H9 (cell line): ENCODE data around the gene PSMB5. TPM values are rescaled to one million over a fixed set of nuclear protein-coding genes. Genes with fewer than 3 reads are reported as not detected.
A peak's percentile ranks its signal among the peaks of the same experiment; 100 is the strongest.

Source experiments
- DNase-seq: peaks from one replicate; pipeline ENCODE4 v3.0.0-alpha.2; 2017
- H2AFZ ChIP-seq: one replicate; pipeline ENCODE4 v1.6.1; 2013; ENCODE audit warnings: mild to moderate bottlenecking, low read length, control low read depth, moderate library complexity
- H2AK5ac ChIP-seq: 2 replicates; pipeline ENCODE4 v1.6.1; 2013; ENCODE audit warnings: low read length, control low read depth, mixed read lengths; ENCODE audit not compliant: insufficient read length
- H2BK120ac ChIP-seq: one replicate; pipeline ENCODE4 v1.6.1; 2013; ENCODE audit warnings: low read depth, mild to moderate bottlenecking, low read length, control low read depth, inconsistent platforms; ENCODE audit not compliant: poor library complexity, severe bottlenecking
- H2BK12ac ChIP-seq: 2 replicates; pipeline ENCODE4 v1.6.1; 2013; ENCODE audit warnings: low read length, control low read depth, mixed read lengths, low read depth; ENCODE audit not compliant: insufficient read length
- H2BK15ac ChIP-seq: 2 replicates; pipeline ENCODE4 v1.6.1; 2013; ENCODE audit warnings: low read depth, low read length, control low read depth
- H2BK20ac ChIP-seq: one replicate; pipeline ENCODE4 v1.6.1; 2013; ENCODE audit warnings: low read depth, mild to moderate bottlenecking, low read length, control low read depth, inconsistent platforms; ENCODE audit not compliant: poor library complexity, severe bottlenecking
- H2BK5ac ChIP-seq: 2 replicates; pipeline ENCODE4 v1.6.1; 2013; ENCODE audit warnings: low read length, control low read depth, mixed read lengths; ENCODE audit not compliant: insufficient read length
- H3K14ac ChIP-seq: 2 replicates; pipeline ENCODE4 v1.6.1; 2013; ENCODE audit warnings: low read length, control low read depth; ENCODE audit not compliant: insufficient read depth
- H3K18ac ChIP-seq: 2 replicates; pipeline ENCODE4 v1.6.1; 2013; ENCODE audit warnings: low read depth, mild to moderate bottlenecking, mixed read lengths, low read length, control low read depth; ENCODE audit not compliant: insufficient read length
- H3K23ac ChIP-seq: 2 replicates; pipeline ENCODE4 v1.6.1; 2013; ENCODE audit warnings: low read length, control low read depth, mixed read lengths, low read depth; ENCODE audit not compliant: insufficient read length
- H3K23me2 ChIP-seq: 2 replicates; pipeline ENCODE4 v1.6.1; 2013; ENCODE audit warnings: low read depth, mild to moderate bottlenecking, mixed read lengths, low read length, control low read depth; ENCODE audit not compliant: insufficient read length, poor library complexity, severe bottlenecking
- H3K27ac ChIP-seq: 2 replicates; pipeline ENCODE4 v1.5.1; 2013; ENCODE audit warnings: low read length, control low read depth, mixed read lengths, low read depth; ENCODE audit not compliant: insufficient read length
- H3K27me3 ChIP-seq: 2 replicates; pipeline ENCODE4 v1.6.1; 2013; ENCODE audit warnings: low read length, control low read depth, inconsistent platforms; ENCODE audit not compliant: insufficient read depth
- H3K4ac ChIP-seq: 2 replicates; pipeline ENCODE4 v1.6.1; 2013; ENCODE audit warnings: low read depth, mild to moderate bottlenecking, control low read depth, inconsistent platforms, low read length, moderate library complexity
- H3K4me1 ChIP-seq: 2 replicates; pipeline ENCODE4 v1.6.1; 2013; ENCODE audit warnings: low read length, control low read depth, inconsistent platforms; ENCODE audit not compliant: insufficient read depth
- H3K4me2 ChIP-seq: 2 replicates; pipeline ENCODE4 v1.6.1; 2013; ENCODE audit warnings: low read length, control low read depth, mixed read lengths; ENCODE audit not compliant: insufficient read length, insufficient read depth
- H3K56ac ChIP-seq: 2 replicates; pipeline ENCODE4 v1.6.1; 2013; ENCODE audit warnings: low read depth, mild to moderate bottlenecking, mixed read lengths, low read length, control low read depth; ENCODE audit not compliant: insufficient read length
- H3K79me1 ChIP-seq: 2 replicates; pipeline ENCODE4 v1.6.1; 2013; ENCODE audit warnings: low read depth, mild to moderate bottlenecking, moderate library complexity, low read length, control low read depth, inconsistent platforms; ENCODE audit not compliant: insufficient read depth, poor library complexity, severe bottlenecking
- H3K79me2 ChIP-seq: 2 replicates; pipeline ENCODE4 v1.6.1; 2013; ENCODE audit warnings: low read length, control low read depth, inconsistent platforms; ENCODE audit not compliant: insufficient read depth
- H3K9ac ChIP-seq: 2 replicates; pipeline ENCODE4 v1.6.1; 2013; ENCODE audit warnings: low read length, control low read depth, mixed read lengths; ENCODE audit not compliant: insufficient read length; ENCODE audit errors: extremely low read depth
- H3K9me3 ChIP-seq: one replicate; pipeline ENCODE4 v1.6.1; 2013; ENCODE audit warnings: low read depth, low read length, inconsistent platforms; ENCODE audit not compliant: control insufficient read depth
- H3T11ph ChIP-seq: one replicate; pipeline ENCODE4 v1.6.1; 2013; ENCODE audit warnings: mild to moderate bottlenecking, low read length, control low read depth, inconsistent platforms
- H4K20me1 ChIP-seq: one replicate; pipeline ENCODE4 v1.6.1; 2013; ENCODE audit not compliant: control insufficient read depth, insufficient read length, insufficient read depth
- H4K5ac ChIP-seq: 2 replicates; pipeline ENCODE4 v1.6.1; 2013; ENCODE audit warnings: low read depth, mild to moderate bottlenecking, mixed read lengths, low read length, control low read depth; ENCODE audit not compliant: insufficient read length
- H4K8ac ChIP-seq: replicated peaks from 2 replicates; pipeline ENCODE4 v1.6.1; 2013; ENCODE audit warnings: low read length, control low read depth, mixed read lengths, low read depth; ENCODE audit not compliant: insufficient read length
- H4K91ac ChIP-seq: 2 replicates; pipeline ENCODE4 v1.6.1; 2013; ENCODE audit warnings: low read depth, mild to moderate bottlenecking, moderate library complexity, mixed read lengths, low read length, control low read depth; ENCODE audit not compliant: insufficient read length
- H3K27ac Mint-ChIP-seq, 3 experiments: 2 replicates in 2 of 3; 3 replicates in 1 of 3; pipeline ENCODE4 v1.8.0; 2020 to 2021; ENCODE audit warnings: mixed read lengths in 3 of 3, mild to moderate bottlenecking in 1 of 3, moderate library complexity in 1 of 3
- H3K27me3 Mint-ChIP-seq: 2 replicates; pipeline ENCODE4 v1.8.0; 2021; ENCODE audit warnings: low read depth, mild to moderate bottlenecking, moderate library complexity, mixed read lengths
- H3K36me3 Mint-ChIP-seq, 3 experiments: 2 replicates in 2 of 3; 3 replicates in 1 of 3; pipeline ENCODE4 v1.8.0; 2020 to 2021; ENCODE audit warnings: low read depth in 3 of 3, mixed read lengths in 3 of 3; ENCODE audit not compliant: insufficient read depth in 1 of 3
- H3K4me1 Mint-ChIP-seq, 2 experiments: 2 replicates each; pipeline ENCODE4 v1.8.0; 2020; ENCODE audit warnings: mixed read lengths in 2 of 2
- H3K4me3 Mint-ChIP-seq, 2 experiments: 2 replicates in 1 of 2; 3 replicates in 1 of 2; pipeline ENCODE4 v1.8.0; 2020 to 2021; ENCODE audit warnings: mild to moderate bottlenecking in 2 of 2, mixed read lengths in 2 of 2, moderate library complexity in 1 of 2
- H3K9me3 Mint-ChIP-seq, 2 experiments: 2 replicates in 1 of 2; 3 replicates in 1 of 2; pipeline ENCODE4 v1.8.0; 2020; ENCODE audit warnings: mild to moderate bottlenecking in 2 of 2, mixed read lengths in 2 of 2, moderate library complexity in 1 of 2
- CTCF ChIP-seq: fragments of 200-600 bp; sonication (generic); conservative IDR thresholded peaks from 3 replicates; pipeline ENCODE4 v1.8.0; 2021; ENCODE audit warnings: antibody characterized with exemption, mild to moderate bottlenecking
- WGBS: extraction: QIAGEN DNeasy Blood & Tissue Kit; methylation state at CpG from one replicate; pipeline ENCODE4 v1.1.7; 2013; ENCODE audit warnings: missing lambda C conversion rate, low lambda C conversion rate, mixed read lengths; ENCODE audit not compliant: insufficient read length; ENCODE audit errors: extremely low coverage; 5-methylcytosine and 5-hydroxymethylcytosine counted together
- total RNA-seq: library from RNA; stranded (reverse); gene quantifications from 2 replicates; pipeline ENCODE4 v1.2.1, GENCODE V29; 2021

Gene PSMB5
- total RNA-seq, 1 experiment from 2014 or later: 252 TPM

- peaks cover 12% of the 10 kb centered on the region for H3K23me2 ChIP-seq
- no peak overlapping the region for H2BK12ac ChIP-seq
- Mint-ChIP-seq H3K4me3 (peak overlapping the region; percentile 87 to 99), H3K9me3 (no peaks in the 10 kb centered on the region), H3K4me1 (peaks cover 35 to 43% of the 10 kb centered on the region in 2 experiments), H3K27ac (peak overlapping the region; percentile 98 to 100 (median 98)), H3K27me3 (no peaks in the 10 kb centered on the region; the same call in 1 of the 2 replicates), H3K36me3 (peaks cover 34 to 82% (median 70%) of the 10 kb centered on the region in 3 experiments; a peak in 6 of 7 replicates)
- H4K20me1 ChIP-seq: peaks cover 3% of the 10 kb centered on the region
- peak overlapping the region; percentile 98 for H3K4me2 ChIP-seq
- WGBS: no CpG with 5 or more reads among the region's 5 CpGs
- no peak overlapping the region for H3T11ph ChIP-seq
- no peak overlapping the region for H2AK5ac ChIP-seq
- no peak overlapping the region for H4K8ac ChIP-seq
- TF ChIP-seq CTCF: no peak
- H2BK120ac ChIP-seq: no peak overlapping the region
- no peak overlapping the region for H2BK15ac ChIP-seq
- H3K23ac ChIP-seq: no peak overlapping the region
- no peak overlapping the region for H4K5ac ChIP-seq
- no peak overlapping the region for H3K9ac ChIP-seq
- H3K9me3 ChIP-seq: no peaks in the 10 kb centered on the region
- no peak overlapping the region for H3K18ac ChIP-seq
- no peak overlapping the region for H2AFZ ChIP-seq
- H3K79me1 ChIP-seq: peaks cover 9% of the 10 kb centered on the region
- H3K14ac ChIP-seq: no peak overlapping the region
- no peak overlapping the region for H2BK5ac ChIP-seq
- no peak overlapping the region for H4K91ac ChIP-seq
- H2BK20ac ChIP-seq: no peak overlapping the region
- no peak overlapping the region for H3K4ac ChIP-seq
- H3K4me1 ChIP-seq: 0 out of 2 replicates have a peak, but pooled peaks cover 3% of the 10 kb centered on the region
- no peaks in the 10 kb centered on the region for H3K27me3 ChIP-seq
- no peak overlapping the region for H3K27ac ChIP-seq
- H3K79me2 ChIP-seq: peaks cover 5% of the 10 kb centered on the region; the same call in 1 of the 2 replicates
- H3K56ac ChIP-seq: no peak overlapping the region
- DNase-seq: peak; percentile 71
These were observed 37.3 kb upstream of the PSMB5 start for GRCh38 chr14:23071921-23072539.
